Kidney (tissue), 14 donors: Measurements from ENCODE around the gene DHCR24. TPM values are rescaled to one million over a fixed set of nuclear protein-coding genes. Genes with fewer than 3 reads are reported as not detected.

Experiments used
- DNase-seq, 5 donors: peaks; one replicate each; pipeline ENCODE4 v3.0.0-alpha.2; 2013 to 2020
- FAIRE-seq: peaks from 2 replicates; lab custom pipeline; 2012; peaks lifted over from hg19 to GRCh38; lab: Jason Lieb, UNC
- H3K27ac ChIP-seq, 2 donors: one replicate each; pipeline ENCODE4 v1.7.0; 2013; ENCODE audit warnings: low read depth in 2 of 2, low read length in 2 of 2, inconsistent platforms in 1 of 2
- H3K27me3 ChIP-seq: one replicate; pipeline ENCODE4 v1.7.1; 2013; ENCODE audit warnings: low read length, inconsistent platforms; ENCODE audit not compliant: control insufficient read depth, insufficient read depth
- H3K36me3 ChIP-seq, 3 donors: one replicate each; pipeline versions ENCODE4 v1.7.0 to v1.7.1; 2013; ENCODE audit warnings: low read length in 3 of 3, control low read depth in 1 of 3, inconsistent platforms in 1 of 3; ENCODE audit not compliant: insufficient read depth in 3 of 3, control insufficient read depth in 2 of 3
- H3K4me1 ChIP-seq, 3 donors: one replicate each; pipeline versions ENCODE4 v1.7.0 to v1.7.1; 2013; ENCODE audit warnings: low read length in 3 of 3, inconsistent platforms in 1 of 3, low read depth in 1 of 3; ENCODE audit not compliant: control insufficient read depth in 2 of 3, insufficient read depth in 2 of 3
- H3K4me3 ChIP-seq, 3 donors: one replicate each; pipeline versions ENCODE4 v1.7.0 to v1.8.1; 2013; ENCODE audit warnings: low read length in 3 of 3, control low read depth in 1 of 3, inconsistent platforms in 1 of 3
- H3K9ac ChIP-seq, 3 donors: one replicate each; pipeline versions ENCODE4 v1.7.0 to v1.7.1; 2013; ENCODE audit warnings: low read length in 3 of 3, control low read depth in 1 of 3, inconsistent platforms in 1 of 3
- H3K9me3 ChIP-seq, 3 donors: one replicate each; pipeline versions ENCODE4 v1.7.0 to v1.7.1; 2013; ENCODE audit warnings: low read length in 3 of 3, control low read depth in 1 of 3, inconsistent platforms in 1 of 3; ENCODE audit not compliant: control insufficient read depth in 2 of 3, insufficient read depth in 1 of 3
- CTCF ChIP-seq: IDR thresholded peaks from 3 replicates; pipeline ENCODE4 v1.5.1; 2012; ENCODE audit warnings: mild to moderate bottlenecking, moderate library complexity, borderline replicate concordance; ENCODE audit not compliant: insufficient read depth; ENCODE audit errors: extremely low read depth
- intact Hi-C: fragments of 100-400 bp; cut with DNase I; formaldehyde crosslinking; loops from one replicate; pipeline ENCODE4 v1.11.1; 2022
- polyA plus RNA-seq: library from polyadenylated mRNA; stranded (reverse); fragments of 350-450 nt; fragmentation: Illumina TruSeq; extraction: RNeasy Lipid Tissue Mini Kit (QIAGEN cat#74804); gene quantifications from one replicate; pipeline ENCODE4 v1.2.3, GENCODE V29; 2014; ENCODE audit warnings: low read depth, low replicate concordance; ENCODE audit not compliant: insufficient read depth
- total RNA-seq: library from RNA; stranded (reverse); fragmentation: NEBNext Ultra II Directional; extraction: Animal tissue kit (Norgen Biotek cat#: 25700); gene quantifications from one replicate; pipeline ENCODE4 v1.2.1, GENCODE V29; 2021
- donor health status: control.
- donor health status: control.
- donor health status: control.
- donor health status: control.
- donor health status: control.
- donor health status: DM: yes; HTN: yes; CAD: no.
- donor health status: Normal renal cell carcinoma (clear cell type).

DHCR24 gene
- total and polyA plus RNA-seq, 2 donors from 2014 or later = 33.7 to 91.7 TPM

- H3K9ac ChIP-seq = no peak overlapping the region
- no peaks in the 10 kb centered on the region for H3K4me1 ChIP-seq
- DNase-seq = no peak
- no peak for TF ChIP-seq CTCF
- H3K4me3 ChIP-seq = no peak overlapping the region
- H3K36me3 ChIP-seq = peaks cover 3 to 7% (median 3%) of the 10 kb centered on the region in 3 donors
- intact Hi-C loops = no loop called here
- H3K9me3 ChIP-seq = no peaks in the 10 kb centered on the region
- H3K27me3 ChIP-seq = no peaks in the 10 kb centered on the region
- H3K27ac ChIP-seq = no peak overlapping the region
- no peak for FAIRE-seq
These were observed 12.7 kb downstream of the DHCR24 start for GRCh38 chr1:54874079-54874830.

- Histone ChIP-seq H3K4me3 (no peak overlapping the region), H3K9me3 (no peaks in the 10 kb centered on the region), H3K4me1 (peaks cover 0 to 8% (median under 1%) of the 10 kb centered on the region in 3 donors), H3K27ac (no peak overlapping the region), H3K27me3 (no peaks in the 10 kb centered on the region), H3K36me3 (peaks cover 3 to 7% (median 3%) of the 10 kb centered on the region in 3 donors), H3K9ac (no peak overlapping the region)
- intact Hi-C loops = no loop called here
- FAIRE-seq (no peak), DNase-seq (no peak)
- TF ChIP-seq CTCF = peak; percentile 12
These were observed 15.0 kb downstream of the DHCR24 start for GRCh38 chr1:54872036-54872331.

GRCh38 chr1:54871275-54872035, 15.5 kb downstream of the DHCR24 start:
- DNase-seq (no peak), FAIRE-seq (no peak)
- TF ChIP-seq CTCF = no peak
- Histone ChIP-seq H3K9me3 (no peaks in the 10 kb centered on the region), H3K4me1 (peaks cover 0 to 13% (median 5%) of the 10 kb centered on the region in 3 donors), H3K27me3 (no peaks in the 10 kb centered on the region), H3K36me3 (peaks cover 3 to 7% (median 3%) of the 10 kb centered on the region in 3 donors), H3K27ac (no peak overlapping the region), H3K9ac (no peak overlapping the region), H3K4me3 (no peak overlapping the region)
- intact Hi-C loops = no loop called here
